VCaP (cell line): ENCODE measurements around the gene PTGIS.

ENCODE experiments used
- H3K27ac ChIP-seq: fragments of 450-650 bp; 2 replicates; pipeline ENCODE4 v1.5.1; 2017
- TF ChIP-seq, protein P1 (sequence below): fragments of 450-650 bp; conservative IDR thresholded peaks from 2 replicates; pipeline ENCODE4 v1.5.1; 2017; ENCODE audit warnings: mild to moderate bottlenecking, moderate library complexity

PTGIS gene

DNA sequence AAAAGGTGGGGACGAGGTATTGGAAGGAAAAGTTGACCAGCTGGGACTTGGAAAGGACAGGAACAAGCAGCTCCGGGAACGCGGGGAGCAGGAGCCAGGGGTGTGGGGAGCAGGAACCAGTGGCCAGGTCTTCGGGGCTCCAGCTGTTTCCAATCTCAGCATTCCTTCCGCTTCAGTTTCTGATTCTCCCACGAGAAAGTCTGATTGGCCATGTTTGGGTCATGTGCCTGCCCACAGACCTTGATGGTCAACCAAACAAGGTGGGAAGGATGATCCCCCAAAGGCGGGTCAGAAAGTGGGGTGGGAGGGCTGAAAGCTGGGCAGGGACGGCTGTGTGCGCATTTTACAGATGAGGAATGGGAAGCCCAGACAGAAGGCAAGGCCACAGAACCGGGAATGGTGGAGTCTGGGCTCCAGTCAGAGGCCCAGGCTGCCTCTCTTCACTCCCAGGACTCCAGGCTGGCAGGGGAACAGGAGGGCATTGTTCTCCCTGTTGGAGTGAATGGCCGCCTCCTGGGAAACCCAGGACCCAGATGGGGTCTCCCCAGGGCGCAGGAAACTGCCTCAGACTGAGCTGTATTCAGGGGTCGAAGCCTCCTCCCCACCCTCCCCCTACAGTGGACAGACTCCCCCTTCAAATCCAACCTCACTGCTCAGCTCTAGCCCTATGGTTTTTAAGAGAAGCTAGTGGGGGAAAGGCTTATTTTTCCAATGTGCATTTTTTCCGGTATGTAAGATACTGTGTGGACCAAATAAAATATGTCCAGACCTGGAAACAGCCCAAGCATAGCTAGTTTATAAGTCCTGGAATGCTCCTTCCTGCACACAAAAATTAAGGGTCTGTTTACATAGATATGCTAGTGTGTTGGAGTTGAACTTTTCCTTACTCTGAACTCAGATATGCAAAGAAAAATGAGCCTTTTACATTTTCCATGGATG, 12.2 kb upstream of the PTGIS start:
- H3K27ac ChIP-seq: peak overlapping the region; percentile 12; the same call in 1 of the 2 replicates
- TF ChIP-seq, protein P1, sequence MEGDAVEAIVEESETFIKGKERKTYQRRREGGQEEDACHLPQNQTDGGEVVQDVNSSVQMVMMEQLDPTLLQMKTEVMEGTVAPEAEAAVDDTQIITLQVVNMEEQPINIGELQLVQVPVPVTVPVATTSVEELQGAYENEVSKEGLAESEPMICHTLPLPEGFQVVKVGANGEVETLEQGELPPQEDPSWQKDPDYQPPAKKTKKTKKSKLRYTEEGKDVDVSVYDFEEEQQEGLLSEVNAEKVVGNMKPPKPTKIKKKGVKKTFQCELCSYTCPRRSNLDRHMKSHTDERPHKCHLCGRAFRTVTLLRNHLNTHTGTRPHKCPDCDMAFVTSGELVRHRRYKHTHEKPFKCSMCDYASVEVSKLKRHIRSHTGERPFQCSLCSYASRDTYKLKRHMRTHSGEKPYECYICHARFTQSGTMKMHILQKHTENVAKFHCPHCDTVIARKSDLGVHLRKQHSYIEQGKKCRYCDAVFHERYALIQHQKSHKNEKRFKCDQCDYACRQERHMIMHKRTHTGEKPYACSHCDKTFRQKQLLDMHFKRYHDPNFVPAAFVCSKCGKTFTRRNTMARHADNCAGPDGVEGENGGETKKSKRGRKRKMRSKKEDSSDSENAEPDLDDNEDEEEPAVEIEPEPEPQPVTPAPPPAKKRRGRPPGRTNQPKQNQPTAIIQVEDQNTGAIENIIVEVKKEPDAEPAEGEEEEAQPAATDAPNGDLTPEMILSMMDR: no peak

DNA sequence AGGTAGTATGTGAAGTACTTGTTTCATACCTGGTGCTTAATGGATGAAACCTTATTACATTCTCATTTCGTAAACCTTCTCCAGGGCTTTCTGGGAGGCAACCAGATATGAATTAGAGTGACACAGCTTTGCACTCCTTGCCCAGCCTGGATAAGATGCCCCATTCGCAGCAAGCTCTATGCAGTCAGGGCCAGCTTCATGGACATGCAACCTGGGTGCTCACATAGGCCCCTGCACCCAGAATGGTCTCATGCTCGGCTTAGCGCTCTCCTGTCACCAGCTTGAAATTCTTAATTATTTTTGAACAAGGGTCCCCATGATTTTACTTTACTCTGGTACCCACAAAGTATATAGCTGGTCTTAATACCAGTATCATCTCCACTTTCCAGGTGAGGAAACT, 11.3 kb upstream of the PTGIS start:
- H3K27ac ChIP-seq: no peak overlapping the region

DNA sequence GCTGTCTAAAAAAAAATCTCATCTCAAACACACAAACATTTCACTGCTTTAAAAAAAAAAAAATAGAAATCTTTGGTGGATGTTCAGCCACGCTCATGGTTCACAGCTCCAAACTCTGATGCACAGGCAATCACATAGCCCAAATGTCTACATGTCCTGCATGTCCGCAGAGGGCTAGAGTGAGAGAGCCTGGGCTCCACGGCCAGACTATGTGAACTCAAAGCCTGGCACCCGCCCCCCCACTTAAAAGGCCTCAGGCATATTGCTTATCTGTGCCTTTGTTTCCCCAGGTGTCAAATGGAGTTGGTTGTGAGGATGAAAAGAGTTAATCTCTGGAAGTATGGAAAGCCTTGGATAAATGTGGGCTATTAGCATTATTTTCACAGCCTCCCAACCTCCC, 10.5 kb upstream of the PTGIS start:
- H3K27ac ChIP-seq: no peak overlapping the region
- TF ChIP-seq, protein P1: no peak

More for the DNA sequence above, 11.3 kb upstream of the PTGIS start:
- TF ChIP-seq, protein P1: no peak

DNA sequence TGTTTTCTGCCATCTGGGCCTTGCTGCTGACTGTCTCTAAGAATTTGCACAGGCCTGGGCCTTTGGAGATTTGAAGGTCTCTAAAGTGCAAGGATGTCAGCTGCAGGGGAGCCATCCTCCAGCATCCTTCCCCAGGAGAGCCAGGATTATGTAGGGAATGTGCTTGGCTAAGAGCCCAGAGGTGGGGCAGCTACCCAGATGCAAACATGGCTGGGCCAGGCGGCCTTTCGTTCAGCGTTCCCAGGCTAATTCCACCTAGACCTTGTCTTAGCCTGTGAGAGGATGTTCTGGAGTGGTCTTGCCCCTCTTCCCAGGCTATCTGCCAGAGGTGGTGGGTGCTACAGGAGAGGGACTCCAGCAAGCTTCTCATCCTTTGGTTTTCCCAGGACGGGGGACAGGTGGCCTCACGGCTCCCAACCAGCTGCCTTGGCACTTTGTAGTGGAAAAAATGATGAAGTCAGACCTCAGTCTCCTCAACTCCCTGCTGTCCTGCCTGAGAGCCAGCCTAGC, 7.7 kb upstream of the PTGIS start:
- TF ChIP-seq, protein P1: no peak
- H3K27ac ChIP-seq: no peak overlapping the region

DNA sequence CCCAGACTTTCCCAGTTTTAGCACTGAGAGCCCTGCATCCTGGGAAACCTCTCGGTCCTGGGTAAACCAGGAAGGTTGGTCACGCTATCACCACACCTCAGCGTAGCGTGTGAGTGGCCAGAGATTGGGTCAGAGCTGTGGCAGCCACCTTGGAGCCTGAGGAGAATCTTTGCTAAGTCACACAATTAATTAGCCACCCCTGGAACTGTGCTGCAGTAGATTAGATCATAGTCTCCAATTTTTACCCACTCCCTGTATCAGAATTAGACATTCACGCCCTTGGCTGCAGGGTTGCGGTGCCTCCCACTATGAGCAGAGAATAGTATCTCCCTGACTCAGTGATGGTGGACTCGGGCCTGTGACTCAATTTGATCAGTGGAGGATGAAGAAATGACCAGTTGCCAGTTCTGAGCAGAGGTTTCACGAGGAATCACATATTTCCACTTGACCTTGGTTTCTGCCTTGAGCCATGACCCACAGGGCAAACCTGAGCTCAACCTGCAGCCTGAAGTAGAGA, 6.0 kb upstream of the PTGIS start:
- TF ChIP-seq, protein P1: no peak

DNA sequence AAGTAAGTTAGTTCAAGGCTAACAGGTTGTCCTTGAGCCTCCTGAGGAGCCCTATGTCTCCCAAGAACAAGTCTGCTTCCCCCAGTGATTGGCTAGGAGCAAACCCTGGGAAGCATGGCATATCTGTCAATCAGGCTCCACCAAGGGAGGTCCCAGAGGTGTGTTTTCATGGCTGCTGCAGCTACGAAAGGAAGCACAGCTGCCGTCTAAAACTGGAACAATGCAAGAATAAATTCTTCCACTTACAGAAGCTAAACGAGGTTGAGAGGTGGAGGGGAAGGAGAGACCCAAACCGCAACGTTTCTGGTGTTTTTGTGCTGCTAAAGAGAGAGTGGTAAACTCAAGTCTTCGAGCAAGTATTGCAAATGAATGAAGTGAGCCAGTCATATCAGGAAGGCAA, 4.9 kb upstream of the PTGIS start:
- H3K27ac ChIP-seq: no peak overlapping the region
- TF ChIP-seq, protein P1: no peak

More for the DNA sequence above, 6.0 kb upstream of the PTGIS start:
- H3K27ac ChIP-seq: no peak overlapping the region

DNA sequence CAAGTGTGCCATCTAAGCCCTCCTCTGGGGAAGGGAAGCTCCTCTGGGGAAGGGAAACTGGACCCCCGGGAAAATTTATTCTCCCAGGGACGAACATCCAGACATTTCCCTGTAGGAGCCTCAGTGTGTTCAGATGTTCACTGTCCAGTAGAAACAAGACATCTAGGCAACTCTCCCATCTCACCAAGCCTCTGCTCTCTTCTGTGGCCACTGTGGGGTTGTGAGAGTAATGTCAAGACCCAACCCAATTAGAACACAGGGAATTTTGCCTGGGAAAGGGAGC, 3.6 kb upstream of the PTGIS start:
- no peak overlapping the region for H3K27ac ChIP-seq
- TF ChIP-seq, protein P1: no peak
